ENCODE measurements around the gene CEP170B.

- TF ChIP-seq CTCF (IDR thresholded peaks at IDR 0.05) (no peak), POLR2A (IDR thresholded peaks at IDR 0.05) (no peak)
Measured at GRCh38 chr14:104841730-104842129, 23.3 kb upstream of the CEP170B start.
